ENCODE data around the gene TMEM130. TPM values are rescaled to one million over a fixed set of nuclear protein-coding genes. Genes with fewer than 3 reads are reported as not detected.

The TMEM130 gene, protein sequence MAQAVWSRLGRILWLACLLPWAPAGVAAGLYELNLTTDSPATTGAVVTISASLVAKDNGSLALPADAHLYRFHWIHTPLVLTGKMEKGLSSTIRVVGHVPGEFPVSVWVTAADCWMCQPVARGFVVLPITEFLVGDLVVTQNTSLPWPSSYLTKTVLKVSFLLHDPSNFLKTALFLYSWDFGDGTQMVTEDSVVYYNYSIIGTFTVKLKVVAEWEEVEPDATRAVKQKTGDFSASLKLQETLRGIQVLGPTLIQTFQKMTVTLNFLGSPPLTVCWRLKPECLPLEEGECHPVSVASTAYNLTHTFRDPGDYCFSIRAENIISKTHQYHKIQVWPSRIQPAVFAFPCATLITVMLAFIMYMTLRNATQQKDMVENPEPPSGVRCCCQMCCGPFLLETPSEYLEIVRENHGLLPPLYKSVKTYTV
- total RNA-seq (2022) = not detected in 2 replicates
- not detected for Bru-seq, nascent RNA
- BruChase-seq, experiment 1, labeled RNA remaining after a 2-hour chase = not detected
- percentile 4 among the genes with signal in this experiment for BruChase-seq, experiment 2, labeled RNA remaining after a 6-hour chase
- long read RNA-seq = 0 reads

- H3K4me1 Mint-ChIP-seq (ENCODE audit: low read depth, unreplicated experiment) = no peaks in the 10 kb centered on the region
- no peaks in the 10 kb centered on the region for H3K36me3 ChIP-seq (ENCODE audit: control insufficient read depth, insufficient read depth, low read length)
- DNase-seq = no peak
- H3K9me3 Mint-ChIP-seq (ENCODE audit: unreplicated experiment) = no peaks in the 10 kb centered on the region
- no peak within 1 kb of the TSS for H3K4me3 Mint-ChIP-seq (ENCODE audit: unreplicated experiment)
- no peaks in the 10 kb centered on the region for H3K27me3 ChIP-seq (replicated peaks; ENCODE audit: control insufficient read depth, insufficient read depth, low read length)
- no peaks in the 10 kb centered on the region for H3K27me3 Mint-ChIP-seq (ENCODE audit: insufficient read depth, unreplicated experiment)
- H3K4me3 ChIP-seq (ENCODE audit: low read depth, low read length) = no peak within 1 kb of the TSS
- TF ChIP-seq, protein P1, sequence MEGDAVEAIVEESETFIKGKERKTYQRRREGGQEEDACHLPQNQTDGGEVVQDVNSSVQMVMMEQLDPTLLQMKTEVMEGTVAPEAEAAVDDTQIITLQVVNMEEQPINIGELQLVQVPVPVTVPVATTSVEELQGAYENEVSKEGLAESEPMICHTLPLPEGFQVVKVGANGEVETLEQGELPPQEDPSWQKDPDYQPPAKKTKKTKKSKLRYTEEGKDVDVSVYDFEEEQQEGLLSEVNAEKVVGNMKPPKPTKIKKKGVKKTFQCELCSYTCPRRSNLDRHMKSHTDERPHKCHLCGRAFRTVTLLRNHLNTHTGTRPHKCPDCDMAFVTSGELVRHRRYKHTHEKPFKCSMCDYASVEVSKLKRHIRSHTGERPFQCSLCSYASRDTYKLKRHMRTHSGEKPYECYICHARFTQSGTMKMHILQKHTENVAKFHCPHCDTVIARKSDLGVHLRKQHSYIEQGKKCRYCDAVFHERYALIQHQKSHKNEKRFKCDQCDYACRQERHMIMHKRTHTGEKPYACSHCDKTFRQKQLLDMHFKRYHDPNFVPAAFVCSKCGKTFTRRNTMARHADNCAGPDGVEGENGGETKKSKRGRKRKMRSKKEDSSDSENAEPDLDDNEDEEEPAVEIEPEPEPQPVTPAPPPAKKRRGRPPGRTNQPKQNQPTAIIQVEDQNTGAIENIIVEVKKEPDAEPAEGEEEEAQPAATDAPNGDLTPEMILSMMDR (IDR thresholded peaks at IDR 0.05; ENCODE audit: insufficient read depth in 1 of 2, low read depth in 1 of 2, low read length in 1 of 2, severe bottlenecking in 1 of 2, unreplicated experiment in 1 of 2) = no peak
- peaks cover 11% of the 10 kb centered on the region for H3K4me1 ChIP-seq
- H3K9me3 ChIP-seq = no peaks in the 10 kb centered on the region
- intact Hi-C loops (cut with micrococcal nuclease; ENCODE audit: unreplicated experiment) = no loop called here
- no TSS peak for BruUV-seq (replicated peaks)
- H3K36me3 Mint-ChIP-seq (ENCODE audit: insufficient read depth, unreplicated experiment) = no peaks in the 10 kb centered on the region
- ChIA-PET POLR2A (no interaction called here), CTCF (no interaction called here)
- H3K27ac Mint-ChIP-seq (ENCODE audit: unreplicated experiment) = no peak within 1 kb of the TSS
Measured at GRCh38 chr7:98869597-98870120, at the start of gene TMEM130. TMEM130 (minus strand) TSS chr7:98870014; CDS start chr7:98869861, 153 bp downstream.

DNA sequence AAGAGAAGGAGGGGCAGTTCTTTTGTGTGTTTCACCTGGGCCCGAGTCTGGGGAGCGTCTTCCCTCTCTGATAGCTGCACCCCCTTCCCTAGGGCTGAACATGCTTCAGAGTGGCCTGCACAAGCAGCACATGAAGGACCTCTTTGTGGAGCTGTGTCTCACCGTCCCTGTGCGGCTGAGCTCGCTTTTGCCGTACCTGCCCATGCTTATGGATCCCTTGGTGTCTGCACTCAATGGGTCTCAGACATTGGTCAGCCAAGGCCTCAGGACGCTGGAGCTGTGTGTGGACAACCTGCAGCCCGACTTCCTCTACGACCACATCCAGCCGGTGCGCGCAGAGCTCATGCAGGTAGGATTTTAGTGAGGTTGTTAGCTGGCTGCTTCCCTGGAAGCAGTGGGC is 47.5 kb upstream of the TMEM130 start:
- H3K4me1 Mint-ChIP-seq (ENCODE audit: low read depth, unreplicated experiment) = no peaks in the 10 kb centered on the region
- H3K27me3 Mint-ChIP-seq (ENCODE audit: insufficient read depth, unreplicated experiment) = no peaks in the 10 kb centered on the region
- TF ChIP-seq, protein P1 (IDR thresholded peaks at IDR 0.05; ENCODE audit: insufficient read depth in 1 of 2, low read depth in 1 of 2, low read length in 1 of 2, severe bottlenecking in 1 of 2, unreplicated experiment in 1 of 2) = no peak
- Histone ChIP-seq H3K9me3 (no peaks in the 10 kb centered on the region), H3K36me3 (ENCODE audit: control insufficient read depth, insufficient read depth, low read length) (peaks cover 6% of the 10 kb centered on the region), H3K4me3 (ENCODE audit: low read depth, low read length) (no peak overlapping the region), H3K27me3 (replicated peaks; ENCODE audit: control insufficient read depth, insufficient read depth, low read length) (no peaks in the 10 kb centered on the region), H3K4me1 (no peaks in the 10 kb centered on the region)
- no TSS peak for BruUV-seq (replicated peaks)
- intact Hi-C loops (cut with micrococcal nuclease; ENCODE audit: unreplicated experiment) = no loop called here
- no peaks in the 10 kb centered on the region for H3K9me3 Mint-ChIP-seq (ENCODE audit: unreplicated experiment)
- POLR2A ChIA-PET = no interaction called here
- no peak overlapping the region for H3K4me3 Mint-ChIP-seq (ENCODE audit: unreplicated experiment)
- CTCF ChIA-PET = no interaction called here
- DNase-seq = no peak
- H3K36me3 Mint-ChIP-seq (ENCODE audit: insufficient read depth, unreplicated experiment) = peaks cover 74% of the 10 kb centered on the region
- no peak overlapping the region for H3K27ac Mint-ChIP-seq (ENCODE audit: unreplicated experiment)

DNA sequence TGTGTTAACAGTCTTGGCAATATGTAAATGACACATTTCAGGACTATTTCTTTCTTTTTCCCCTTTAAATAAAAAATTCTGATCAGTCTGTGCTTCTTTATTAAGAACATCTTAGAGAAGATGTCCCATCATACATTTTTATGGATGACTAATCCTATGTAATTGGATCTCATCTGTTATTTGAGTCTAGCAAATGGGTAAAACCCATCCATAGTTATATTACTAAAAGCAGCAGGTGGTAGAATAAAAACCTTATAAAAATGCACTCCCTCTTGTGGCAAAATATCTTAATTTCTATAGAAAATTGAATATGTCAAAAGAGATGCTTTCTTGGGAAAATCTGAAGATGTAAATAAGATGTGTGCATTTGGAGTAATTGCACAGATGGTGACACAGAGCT is 43.8 kb upstream of the TMEM130 start:
- Mint-ChIP-seq H3K4me3 (ENCODE audit: unreplicated experiment) (no peak overlapping the region), H3K27ac (ENCODE audit: unreplicated experiment) (no peak overlapping the region), H3K27me3 (ENCODE audit: insufficient read depth, unreplicated experiment) (no peaks in the 10 kb centered on the region), H3K4me1 (ENCODE audit: low read depth, unreplicated experiment) (no peaks in the 10 kb centered on the region), H3K36me3 (ENCODE audit: insufficient read depth, unreplicated experiment) (peaks cover 69% of the 10 kb centered on the region), H3K9me3 (ENCODE audit: unreplicated experiment) (no peaks in the 10 kb centered on the region)
- no TSS peak for BruUV-seq (replicated peaks)
- TF ChIP-seq, protein P1 (IDR thresholded peaks at IDR 0.05; ENCODE audit: insufficient read depth in 1 of 2, low read depth in 1 of 2, low read length in 1 of 2, severe bottlenecking in 1 of 2, unreplicated experiment in 1 of 2) = no peak
- H3K36me3 ChIP-seq (ENCODE audit: control insufficient read depth, insufficient read depth, low read length) = peaks cover 2% of the 10 kb centered on the region; the same call in 1 of the 2 replicates
- H3K4me1 ChIP-seq = no peaks in the 10 kb centered on the region
- DNase-seq = no peak
- ChIA-PET POLR2A (no interaction called here), CTCF (no interaction called here)
- H3K4me3 ChIP-seq (ENCODE audit: low read depth, low read length) = no peak overlapping the region
- H3K9me3 ChIP-seq = no peaks in the 10 kb centered on the region
- H3K27me3 ChIP-seq (replicated peaks; ENCODE audit: control insufficient read depth, insufficient read depth, low read length) = no peaks in the 10 kb centered on the region
- intact Hi-C loops (cut with micrococcal nuclease; ENCODE audit: unreplicated experiment) = no loop called here
